HG03280 (cell line): ENCODE results near the gene RFTN1.

Experiments
- ATAC-seq: cut with Tn5 transposase; IDR thresholded peaks from one replicate; pipeline ENCODE4 v1.9.1; 2021; ENCODE audit warnings: mild to moderate bottlenecking, moderate library complexity; ENCODE audit not compliant: unreplicated experiment

Gene RFTN1

GRCh38 chr3:16289144-16289889 is 224.2 kb downstream of the RFTN1 start:
- ATAC-seq = no peak

DNA sequence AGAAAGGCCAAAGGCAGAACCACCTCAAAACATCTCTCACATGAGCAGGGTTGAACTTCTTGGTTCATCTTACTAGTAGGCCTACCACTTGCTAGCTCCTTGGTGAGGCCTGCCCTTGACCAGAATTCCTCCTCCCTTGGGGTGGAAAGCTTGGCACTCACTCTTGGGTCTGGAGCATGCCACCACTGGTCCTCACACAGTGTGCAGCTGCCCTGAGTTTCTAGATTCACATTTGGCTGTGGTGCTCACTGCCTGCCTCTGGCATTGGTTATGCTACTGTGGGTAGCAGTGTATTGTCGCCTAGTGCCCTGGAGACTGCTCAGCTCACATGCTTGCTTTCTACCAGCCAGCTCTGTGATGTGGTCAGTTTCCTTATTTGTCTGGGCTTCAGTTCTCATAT is 224.8 kb downstream of the RFTN1 start:
- no peak for ATAC-seq

DNA sequence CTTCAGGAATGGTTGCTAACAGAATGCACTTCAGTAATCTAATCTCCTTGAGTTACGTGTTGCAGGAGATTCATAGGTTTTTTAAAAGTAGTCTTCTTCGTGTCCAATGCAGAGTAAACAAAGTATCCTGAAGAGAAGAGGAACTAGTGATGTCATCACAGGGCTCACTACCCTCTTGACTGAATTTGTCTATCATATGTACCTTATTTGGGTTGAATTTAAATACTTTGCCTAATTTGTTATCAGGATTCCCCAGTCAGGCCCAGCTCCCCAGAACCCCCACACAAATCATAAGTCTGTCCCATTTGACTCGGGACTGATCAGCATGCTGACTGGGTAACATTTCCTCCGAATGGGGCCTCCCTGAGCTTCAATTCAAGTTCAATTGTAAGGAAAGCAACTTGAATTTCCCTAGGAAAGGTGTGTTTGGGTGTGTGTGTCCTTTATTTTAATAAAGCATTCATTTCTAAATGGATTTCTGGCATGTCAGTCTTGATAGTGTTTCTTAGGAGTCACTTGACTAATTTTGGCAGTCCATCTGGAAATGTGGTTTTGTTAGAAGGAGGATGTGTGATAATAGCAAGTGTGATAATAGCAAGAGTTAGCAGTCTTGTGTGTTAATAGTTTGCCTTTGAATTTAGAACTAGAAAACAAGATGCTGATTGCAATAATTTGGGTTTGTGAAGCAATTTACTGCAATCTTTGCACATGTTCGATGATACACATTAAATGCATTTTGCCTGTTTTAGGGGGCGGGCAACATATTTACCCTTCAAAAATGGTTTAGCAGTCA is 226.6 kb downstream of the RFTN1 start:
- ATAC-seq = no peak

DNA sequence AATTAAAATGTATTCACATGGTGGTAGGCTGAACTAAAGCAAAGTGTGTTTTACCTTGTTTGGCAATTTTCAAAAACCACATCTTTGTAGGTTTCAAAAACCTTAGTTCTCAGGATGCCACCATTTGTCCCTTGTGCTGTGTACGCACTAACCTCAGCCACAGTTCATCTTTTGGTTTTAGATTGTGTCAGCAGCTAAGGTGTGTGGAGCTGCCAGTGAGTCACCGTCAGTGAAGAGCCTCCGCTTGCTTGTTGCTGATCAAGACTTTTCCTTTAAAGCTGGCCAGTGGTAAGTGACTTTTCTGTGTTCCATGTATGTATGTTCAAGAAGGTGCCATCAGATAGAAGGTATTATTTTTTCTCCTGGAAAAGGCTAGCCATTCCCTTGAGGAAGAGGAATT is 227.3 kb downstream of the RFTN1 start:
- ATAC-seq = no peak

- ATAC-seq = no peak
Observed at GRCh38 chr3:16284633-16285032, 228.9 kb downstream of the RFTN1 start.

DNA sequence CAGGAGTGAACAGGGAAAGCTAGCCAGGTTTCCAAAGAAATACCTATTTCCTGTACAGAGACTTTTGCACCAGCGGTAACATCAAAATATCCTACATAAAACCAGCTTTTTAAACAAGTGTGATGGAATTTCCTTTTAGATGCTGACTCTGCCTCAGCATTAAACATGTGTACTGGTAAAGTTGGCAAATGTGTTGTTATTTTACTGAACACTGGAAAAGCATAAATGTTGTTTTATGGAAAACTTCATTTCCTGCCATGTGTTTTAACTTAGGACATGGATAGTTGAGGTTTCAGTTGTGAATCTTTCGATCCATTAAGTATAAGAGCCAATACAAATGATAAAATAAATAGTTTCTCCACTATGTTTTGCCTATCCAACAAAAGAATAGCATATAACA is 232.8 kb downstream of the RFTN1 start:
- ATAC-seq = no peak

GRCh38 chr3:16279010-16279801 is 234.3 kb downstream of the RFTN1 start:
- ATAC-seq = no peak

DNA sequence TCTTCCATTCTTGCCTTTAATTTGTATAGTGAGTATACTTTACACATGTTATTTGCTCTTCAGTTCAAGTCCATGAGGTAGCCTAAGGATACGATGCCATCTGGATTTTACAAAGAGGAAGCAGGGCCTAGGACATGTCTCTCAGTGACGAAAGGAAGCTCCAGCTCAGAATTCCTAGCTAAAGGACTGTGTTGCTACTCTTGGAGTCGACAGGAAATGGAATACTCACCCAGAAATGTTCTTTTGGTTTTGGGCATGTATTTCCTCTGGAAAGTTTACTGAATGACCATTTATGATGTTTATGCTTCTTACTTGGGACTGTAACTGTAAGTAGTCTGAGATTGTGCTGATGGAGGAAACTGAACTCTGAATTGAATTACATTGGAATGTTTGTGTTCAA is 236.0 kb downstream of the RFTN1 start:
- no peak for ATAC-seq

DNA sequence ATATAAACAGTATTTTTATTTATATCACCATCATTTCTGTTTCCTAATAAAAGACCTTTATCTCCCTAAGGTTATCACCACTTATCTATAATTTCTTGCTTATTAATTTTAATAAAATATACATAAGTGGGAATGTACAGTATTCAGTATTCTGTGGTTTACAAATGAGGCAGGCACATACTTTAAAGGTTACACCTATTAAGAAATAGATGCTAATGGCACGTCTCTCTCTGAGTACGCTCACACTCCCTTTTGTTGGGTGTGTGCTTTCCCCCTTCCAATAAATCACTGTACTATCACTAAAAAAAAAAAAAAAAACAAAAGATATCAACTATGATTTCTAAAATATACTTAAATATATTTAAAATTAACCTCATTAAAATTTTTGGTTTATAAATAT is 239.6 kb downstream of the RFTN1 start:
- ATAC-seq = no peak

DNA sequence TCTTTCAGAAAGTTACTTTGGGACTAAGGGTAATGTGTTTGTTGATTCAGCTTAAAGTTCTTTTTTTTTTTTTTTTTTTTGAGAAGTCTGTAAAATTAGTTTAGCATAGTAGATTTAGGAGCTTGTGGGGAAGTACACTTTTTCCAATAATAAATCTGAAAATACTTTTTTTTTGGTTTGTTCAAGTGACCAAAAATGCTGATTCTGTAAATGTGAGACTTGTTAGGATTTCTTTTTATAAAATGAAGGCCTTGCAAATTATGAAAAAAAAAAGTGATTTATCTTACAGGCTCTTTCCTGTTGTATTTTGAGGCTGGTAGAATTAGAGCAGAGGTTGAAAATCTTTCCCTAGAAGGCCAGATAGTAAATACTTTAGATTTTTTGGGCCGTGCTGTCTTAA is 240.9 kb downstream of the RFTN1 start:
- ATAC-seq = no peak

GRCh38 chr3:16270855-16271254 is 242.6 kb downstream of the RFTN1 start:
- no peak for ATAC-seq

GRCh38 chr3:16266714-16267113 is 246.8 kb downstream of the RFTN1 start:
- no peak for ATAC-seq
